Cardiac muscle cell (in vitro differentiated cells and primary cell): Measurements from ENCODE around the gene CHST11. TPM values are rescaled to one million over a fixed set of nuclear protein-coding genes. Genes with fewer than 3 reads are reported as not detected.

Experiments
- DNase-seq, 2 donors: peaks; one replicate each; pipeline versions ENCODE4 v3.0.0 to v3.0.0-alpha.2; 2010 to 2017; ENCODE audit warnings: low read depth in 1 of 2, low spot score in 1 of 2
- H3K27ac ChIP-seq: fragments of 200-600 bp; sonication (generic); 2 replicates; pipeline ENCODE4 v1.5.1; 2016
- H3K27me3 ChIP-seq: fragments of 200-600 bp; sonication (generic); 2 replicates; pipeline ENCODE4 v1.6.0; 2016; ENCODE audit warnings: control low read depth
- H3K36me3 ChIP-seq: fragments of 200-600 bp; sonication (generic); 2 replicates; pipeline ENCODE4 v1.5.1; 2016; ENCODE audit warnings: control low read depth
- H3K4me1 ChIP-seq: fragments of 200-600 bp; sonication (generic); 2 replicates; pipeline ENCODE4 v1.8.1; 2017; ENCODE audit warnings: low read depth, mild to moderate bottlenecking, mixed run types
- H3K4me3 ChIP-seq: fragments of 200-600 bp; sonication (generic); 2 replicates; pipeline ENCODE4 v1.5.1; 2016; ENCODE audit warnings: mild to moderate bottlenecking
- H3K9me3 ChIP-seq: fragments of 200-600 bp; sonication (generic); 2 replicates; pipeline ENCODE4 v1.5.1; 2017; ENCODE audit warnings: low read depth, mild to moderate bottlenecking, control low read depth
- polyA plus RNA-seq: library from polyadenylated mRNA; unstranded; fragments of >200 nt; fragmentation: Nextera tagmentation; extraction: Ambion mirVana; gene quantifications from 2 replicates; pipeline ENCODE4 v1.2.1, GENCODE V29; 2016
- total RNA-seq: library from RNA; depleted of rRNA; stranded (reverse); fragments of >200 nt; gene quantifications from 2 replicates; pipeline ENCODE4 v1.2.3, GENCODE V29; 2016
- TF ChIP-seq, protein P1 (sequence below): IDR thresholded peaks from 2 replicates; pipeline ENCODE4 v1.5.1; 2012; ENCODE audit warnings: low read depth, mild to moderate bottlenecking, low read length

CHST11 gene
- total and polyA plus RNA-seq, 2 experiments from 2014 or later = 24.2 to 39.8 TPM

DNA sequence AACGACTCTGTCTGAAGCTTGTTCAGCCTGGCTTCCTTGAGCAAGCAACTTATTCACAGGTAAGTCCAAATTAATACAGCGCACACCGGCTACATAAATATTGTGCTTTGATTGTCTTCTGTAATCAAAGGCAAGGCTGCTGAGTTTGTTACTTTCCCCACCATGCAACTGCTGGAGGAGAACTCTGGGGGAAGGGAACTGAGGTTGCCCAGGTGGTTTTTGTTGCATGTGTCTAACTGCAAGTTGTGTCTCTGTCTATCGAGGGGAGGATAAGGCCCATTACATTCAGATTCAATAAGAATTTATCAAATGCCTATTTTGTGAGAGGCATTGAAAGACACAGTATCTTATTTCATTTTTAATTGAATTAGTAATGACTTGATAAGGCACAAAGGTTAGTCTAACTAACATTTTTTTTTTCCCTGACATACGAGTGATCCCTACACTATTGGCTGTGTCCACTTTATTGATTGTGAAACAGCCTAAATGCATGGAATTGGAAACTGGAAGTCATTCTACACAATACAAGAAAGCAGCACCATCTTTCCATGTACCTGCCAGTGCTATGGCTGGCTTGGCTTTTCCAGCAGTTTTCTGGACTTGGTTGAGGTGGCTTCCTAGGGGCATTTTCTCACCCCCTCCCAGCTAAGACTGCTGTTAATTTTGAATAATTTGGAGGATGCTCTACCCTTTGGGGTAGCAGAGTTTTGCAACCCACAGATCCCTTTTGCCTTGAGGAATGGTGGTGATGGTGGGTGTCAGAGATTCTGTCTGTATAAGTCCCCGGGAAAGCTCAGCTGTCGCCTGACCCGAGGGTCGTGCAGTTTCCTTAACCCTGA, 951 bp upstream of the CHST11 start:
- TF ChIP-seq, protein P1, sequence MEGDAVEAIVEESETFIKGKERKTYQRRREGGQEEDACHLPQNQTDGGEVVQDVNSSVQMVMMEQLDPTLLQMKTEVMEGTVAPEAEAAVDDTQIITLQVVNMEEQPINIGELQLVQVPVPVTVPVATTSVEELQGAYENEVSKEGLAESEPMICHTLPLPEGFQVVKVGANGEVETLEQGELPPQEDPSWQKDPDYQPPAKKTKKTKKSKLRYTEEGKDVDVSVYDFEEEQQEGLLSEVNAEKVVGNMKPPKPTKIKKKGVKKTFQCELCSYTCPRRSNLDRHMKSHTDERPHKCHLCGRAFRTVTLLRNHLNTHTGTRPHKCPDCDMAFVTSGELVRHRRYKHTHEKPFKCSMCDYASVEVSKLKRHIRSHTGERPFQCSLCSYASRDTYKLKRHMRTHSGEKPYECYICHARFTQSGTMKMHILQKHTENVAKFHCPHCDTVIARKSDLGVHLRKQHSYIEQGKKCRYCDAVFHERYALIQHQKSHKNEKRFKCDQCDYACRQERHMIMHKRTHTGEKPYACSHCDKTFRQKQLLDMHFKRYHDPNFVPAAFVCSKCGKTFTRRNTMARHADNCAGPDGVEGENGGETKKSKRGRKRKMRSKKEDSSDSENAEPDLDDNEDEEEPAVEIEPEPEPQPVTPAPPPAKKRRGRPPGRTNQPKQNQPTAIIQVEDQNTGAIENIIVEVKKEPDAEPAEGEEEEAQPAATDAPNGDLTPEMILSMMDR = no peak
- Histone ChIP-seq H3K4me3 (peak overlapping the region; percentile 88), H3K27me3 (no peaks in the 10 kb centered on the region), H3K4me1 (peaks cover 14% of the 10 kb centered on the region), H3K9me3 (no peaks in the 10 kb centered on the region), H3K36me3 (no peaks in the 10 kb centered on the region), H3K27ac (peak overlapping the region; percentile 65)
- DNase-seq = no peak

DNA sequence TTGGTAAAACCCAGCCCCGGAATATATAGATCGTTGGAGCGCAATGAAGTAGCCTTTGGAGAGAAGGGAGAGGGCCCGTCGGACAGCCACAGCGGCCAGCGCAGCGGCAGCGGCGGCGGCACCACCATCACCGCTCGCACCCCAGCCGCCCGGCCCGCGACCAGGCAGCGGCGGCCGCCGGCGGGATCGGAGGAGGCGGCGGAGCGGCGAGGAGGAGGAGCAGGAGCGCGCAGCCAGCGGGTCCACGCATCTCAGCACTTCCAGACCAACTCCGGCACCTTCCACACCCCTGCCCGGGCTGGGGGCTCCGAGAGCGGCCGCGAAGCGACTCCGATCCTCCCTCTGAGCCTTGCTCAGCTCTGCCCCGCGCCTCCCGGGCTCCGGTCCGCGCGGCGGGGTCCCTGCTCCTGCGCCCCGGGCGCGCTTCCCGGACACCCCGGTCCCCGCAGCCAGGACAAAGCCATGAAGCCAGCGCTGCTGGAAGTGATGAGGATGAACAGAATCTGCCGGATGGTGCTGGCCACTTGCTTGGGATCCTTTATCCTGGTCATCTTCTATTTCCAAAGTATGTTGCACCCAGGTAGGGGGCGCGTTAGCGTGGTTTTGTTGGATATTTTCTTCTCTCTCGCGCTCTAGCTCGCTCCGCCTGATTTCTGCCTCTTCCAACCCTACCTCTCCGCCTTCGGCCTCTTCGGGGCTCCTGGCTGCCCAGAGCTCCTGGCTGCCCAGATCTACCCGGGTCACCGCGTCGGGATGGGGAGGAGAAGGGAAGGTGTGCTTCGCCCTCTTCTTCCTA, 400 bp downstream of the CHST11 start:
- DNase-seq = peak; percentile 77 to 80
- H3K27me3 ChIP-seq = no peaks in the 10 kb centered on the region
- TF ChIP-seq, protein P1 = peak; percentile 47
- H3K4me1 ChIP-seq = peaks cover 14% of the 10 kb centered on the region
- H3K27ac ChIP-seq = peak overlapping the region; percentile 52
- peak overlapping the region; percentile 88 for H3K4me3 ChIP-seq
- no peaks in the 10 kb centered on the region for H3K9me3 ChIP-seq
- H3K36me3 ChIP-seq = no peaks in the 10 kb centered on the region

DNA sequence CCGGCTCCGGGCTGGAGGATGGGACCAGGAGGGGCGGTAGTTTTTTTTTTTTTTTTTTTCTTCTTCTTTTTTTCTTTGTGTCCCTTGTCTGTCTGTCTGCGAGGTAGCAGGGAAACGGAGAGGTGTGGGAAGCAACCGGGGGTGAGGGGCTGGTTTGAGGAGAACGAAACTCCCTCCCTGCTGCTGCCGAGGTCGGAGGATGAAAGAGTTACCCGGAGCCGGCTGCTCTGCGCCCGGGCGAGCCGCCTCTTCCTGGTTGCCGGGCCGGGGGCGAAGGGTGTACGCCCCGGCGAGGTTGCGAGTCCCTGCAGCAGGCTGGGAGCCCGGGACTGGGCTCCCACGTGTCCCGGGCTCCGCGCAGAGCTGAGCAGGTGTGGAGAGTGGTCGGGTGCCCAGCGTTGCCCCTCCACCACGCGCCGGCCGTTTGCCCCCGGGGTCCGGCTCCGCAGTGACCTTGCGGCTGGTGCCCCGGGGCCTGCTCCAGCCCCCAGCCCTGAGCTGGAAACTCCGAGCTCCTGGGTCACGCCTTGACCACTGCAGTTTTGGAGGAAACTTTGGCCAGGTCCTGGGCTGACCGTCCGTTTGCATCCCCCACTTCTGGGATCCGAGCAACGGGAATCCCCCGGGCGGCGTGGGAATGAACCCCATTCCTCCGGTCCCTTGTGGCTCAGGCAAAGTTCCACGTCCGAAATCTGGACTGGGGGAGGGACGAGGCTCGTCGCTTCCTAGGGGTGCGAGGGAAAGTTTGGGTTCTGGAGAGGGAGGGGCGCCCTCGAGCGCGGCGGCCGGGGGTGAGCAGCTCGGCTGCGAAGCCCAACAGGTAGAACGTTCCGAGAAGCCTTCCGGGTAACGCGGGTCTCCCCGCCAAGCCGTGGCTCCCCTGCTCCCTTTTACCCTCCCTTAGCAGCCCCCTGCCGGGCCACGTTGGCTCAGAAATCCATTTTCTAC, 1.3 kb downstream of the CHST11 start:
- TF ChIP-seq, protein P1 = peak; percentile 27
- H3K36me3 ChIP-seq = no peaks in the 10 kb centered on the region
- peaks cover 18% of the 10 kb centered on the region for H3K4me1 ChIP-seq
- H3K4me3 ChIP-seq = peak overlapping the region; percentile 88
- H3K9me3 ChIP-seq = no peaks in the 10 kb centered on the region
- H3K27me3 ChIP-seq = no peaks in the 10 kb centered on the region
- peak overlapping the region; percentile 52 for H3K27ac ChIP-seq
- DNase-seq = peak in 1 of 2 donors; percentile 53

DNA sequence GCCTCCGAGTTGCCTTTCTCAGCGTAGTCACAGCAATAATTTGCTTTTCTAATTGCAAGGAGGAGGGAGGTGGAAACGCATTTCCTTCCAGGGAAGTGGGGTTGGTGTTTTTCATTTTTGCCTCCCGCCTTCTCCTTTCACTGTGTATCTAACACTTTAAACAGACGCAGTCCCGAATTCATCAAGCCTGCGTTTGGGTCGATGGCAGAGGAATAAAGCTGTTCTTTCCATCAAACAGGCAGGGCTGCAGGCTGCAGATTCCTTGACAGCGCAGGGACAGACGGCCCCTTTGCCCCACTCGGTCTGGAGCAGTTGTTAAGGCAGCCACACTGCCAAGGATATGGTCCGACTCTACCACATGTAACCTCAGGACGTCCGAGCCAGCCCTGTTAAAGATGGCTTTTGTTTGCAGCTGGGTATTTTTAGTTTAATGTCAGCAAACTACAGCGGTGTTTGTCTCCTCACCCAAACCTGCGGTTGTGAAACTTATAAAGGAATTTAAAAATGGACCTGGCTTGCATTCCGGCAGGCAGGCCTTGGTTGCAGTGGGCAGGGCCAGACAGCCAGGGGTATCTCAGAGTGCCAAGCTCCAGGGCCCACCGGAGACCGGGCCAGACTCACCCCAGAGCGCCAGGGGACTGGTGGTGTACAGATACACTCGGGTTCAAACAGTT, 2.1 kb downstream of the CHST11 start:
- Histone ChIP-seq H3K27ac (peak overlapping the region; percentile 33), H3K4me1 (peaks cover 25% of the 10 kb centered on the region), H3K4me3 (peak overlapping the region; percentile 88), H3K27me3 (no peaks in the 10 kb centered on the region), H3K36me3 (no peaks in the 10 kb centered on the region), H3K9me3 (no peaks in the 10 kb centered on the region)
- peak; percentile 42 to 46 for DNase-seq
- TF ChIP-seq, protein P1 = no peak
